ENCODE results near the gene MTERF4. TPM values are rescaled to one million over a fixed set of nuclear protein-coding genes. Genes with fewer than 3 reads are reported as not detected.

MTERF4 gene
- total RNA-seq (105 TPM), polyA plus RNA-seq (10 to 100 TPM; 50.0 to 75.7 (median 62.2) TPM)

DNA sequence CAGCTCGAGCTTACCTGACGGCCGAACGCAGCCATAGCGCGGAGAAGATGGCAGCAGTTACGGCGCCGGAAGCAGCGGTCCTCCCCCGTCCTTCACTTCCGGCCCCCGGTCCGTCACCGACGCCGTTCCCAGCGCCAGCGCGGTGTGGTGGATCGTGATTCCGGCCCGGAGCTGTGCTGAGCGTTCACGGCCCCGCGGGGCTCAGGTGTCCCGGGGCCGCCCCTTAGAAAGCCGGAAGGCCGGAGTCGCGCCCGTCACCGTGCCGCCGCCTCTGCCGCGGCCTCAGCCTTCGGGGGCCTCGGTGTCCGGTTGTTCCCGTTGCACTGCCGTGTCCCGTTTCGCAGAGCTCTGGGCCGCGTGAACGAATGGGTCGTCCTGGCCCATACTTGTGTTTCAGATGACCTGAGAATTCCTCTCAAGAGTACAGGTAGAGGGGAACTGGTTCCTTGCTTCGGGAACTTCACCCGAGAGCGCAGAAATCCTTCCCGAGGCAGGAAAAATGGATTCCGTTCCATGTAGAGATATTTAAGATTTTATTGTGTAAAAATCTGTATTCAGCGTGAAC lies at the start of gene MTERF4:
Gene MTERF4 (minus strand): TSS at position 49 of the 565 bp plus-strand sequence. CDS start 14 bp downstream, at position 35.
- peaks cover 4% of the 10 kb centered on the region for H3K27me3 Mint-ChIP-seq
- ATAC-seq (ENCODE audit: low read depth in 2 of 2) (peak; percentile 97 to 98), DNase-seq (peak; percentile 84 to 94 (median 87))
- peak within 1 kb of the TSS; percentile 97 to 99 (median 98) for H3K27ac Mint-ChIP-seq
- no peaks in the 10 kb centered on the region for H3K27me3 ChIP-seq (ENCODE audit: control insufficient read depth, insufficient read depth, low read length)
- peaks cover 71% of the 10 kb centered on the region for H3K4me1 ChIP-seq (ENCODE audit: control insufficient read depth, insufficient read depth, low read length, poor library complexity, severe bottlenecking)
- H3K36me3 Mint-ChIP-seq = peaks cover 21% of the 10 kb centered on the region
- peaks cover 28 to 76% (median 51%) of the 10 kb centered on the region in 4 donors for H3K4me1 Mint-ChIP-seq
- H3K36me3 ChIP-seq (ENCODE audit: control insufficient read depth, insufficient read depth, low read length) = peaks cover 30% of the 10 kb centered on the region
- H3K4me3 ChIP-seq (ENCODE audit: low read depth, low read length) = peak within 1 kb of the TSS; percentile 97
- no peaks in the 10 kb centered on the region for H3K9me3 ChIP-seq (ENCODE audit: control insufficient read depth in 2 of 2, low read length in 2 of 2)
- H3K4me3 Mint-ChIP-seq = peak within 1 kb of the TSS; percentile 96 to 98 (median 98)
- H3K27ac ChIP-seq (ENCODE audit: insufficient read depth, low read length, poor library complexity, severe bottlenecking) = peak within 1 kb of the TSS; percentile 93
- H3K9me3 Mint-ChIP-seq = no peaks in the 10 kb centered on the region

- Mint-ChIP-seq H3K36me3 (peaks cover 6% of the 10 kb centered on the region), H3K4me3 (peak overlapping the region; percentile 95 to 100 (median 98)), H3K4me1 (peaks cover 14 to 56% (median 44%) of the 10 kb centered on the region in 4 donors), H3K27ac (peak overlapping the region; percentile 93 to 98 (median 95)), H3K9me3 (no peaks in the 10 kb centered on the region), H3K27me3 (peaks cover 6% of the 10 kb centered on the region)
- peaks cover 24% of the 10 kb centered on the region for H3K4me1 ChIP-seq (ENCODE audit: control insufficient read depth, insufficient read depth, low read length, poor library complexity, severe bottlenecking)
- H3K9me3 ChIP-seq (ENCODE audit: control insufficient read depth in 2 of 2, low read length in 2 of 2) = no peaks in the 10 kb centered on the region
- H3K27me3 ChIP-seq (ENCODE audit: control insufficient read depth, insufficient read depth, low read length) = no peaks in the 10 kb centered on the region
- peak overlapping the region; percentile 88 for H3K4me3 ChIP-seq (ENCODE audit: low read depth, low read length)
- peak overlapping the region; percentile 72 for H3K27ac ChIP-seq (ENCODE audit: insufficient read depth, low read length, poor library complexity, severe bottlenecking)
- peaks cover 12% of the 10 kb centered on the region for H3K36me3 ChIP-seq (ENCODE audit: control insufficient read depth, insufficient read depth, low read length)
- ATAC-seq (ENCODE audit: low read depth in 2 of 2) = no peak
- no peak for DNase-seq
These were observed 48.8 kb upstream of the MTERF4 start for GRCh38 chr2:241150660-241151530.

GRCh38 chr2:241149925-241150659 lies 48.0 kb upstream of the MTERF4 start, which contains the start of gene PPP1R7:
TSS of gene PPP1R7 (plus strand) at chr2:241150467. CDS start at chr2:241150496, 29 bp downstream.
- Mint-ChIP-seq H3K27me3 (peaks cover 6% of the 10 kb centered on the region), H3K4me3 (peak within 1 kb of the TSS; percentile 95 to 100 (median 98))
- H3K9me3 ChIP-seq (ENCODE audit: control insufficient read depth in 2 of 2, low read length in 2 of 2) = no peaks in the 10 kb centered on the region

DNA sequence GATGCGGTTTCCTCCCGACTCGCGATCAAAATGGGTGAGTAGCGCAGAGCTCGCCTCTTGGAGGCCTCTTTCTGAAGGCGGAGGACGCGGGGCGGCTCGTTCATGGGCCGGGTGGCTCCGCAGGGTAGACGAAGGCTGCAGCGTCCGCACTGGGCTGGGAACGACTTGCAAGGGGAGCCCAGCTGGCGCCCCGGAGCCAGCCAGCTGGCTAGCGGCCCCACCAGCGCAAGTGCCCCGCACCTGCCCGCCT lies 47.5 kb upstream of the MTERF4 start:
- Histone ChIP-seq H3K4me1 (ENCODE audit: control insufficient read depth, insufficient read depth, low read length, poor library complexity, severe bottlenecking) (peaks cover 24% of the 10 kb centered on the region), H3K27ac (ENCODE audit: insufficient read depth, low read length, poor library complexity, severe bottlenecking) (peak overlapping the region; percentile 75), H3K4me3 (ENCODE audit: low read depth, low read length) (peak overlapping the region; percentile 87), H3K36me3 (ENCODE audit: control insufficient read depth, insufficient read depth, low read length) (peaks cover 6% of the 10 kb centered on the region), H3K9me3 (ENCODE audit: control insufficient read depth in 2 of 2, low read length in 2 of 2) (no peaks in the 10 kb centered on the region), H3K27me3 (ENCODE audit: control insufficient read depth, insufficient read depth, low read length) (no peaks in the 10 kb centered on the region)
- H3K9me3 Mint-ChIP-seq = no peaks in the 10 kb centered on the region
- peak overlapping the region; percentile 90 to 93 (median 91) for H3K27ac Mint-ChIP-seq
- peak overlapping the region; percentile 95 to 100 (median 98) for H3K4me3 Mint-ChIP-seq
- H3K27me3 Mint-ChIP-seq = peaks cover 6% of the 10 kb centered on the region
- DNase-seq (no peak), ATAC-seq (ENCODE audit: low read depth in 2 of 2) (no peak)
- H3K4me1 Mint-ChIP-seq = peaks cover 14 to 53% (median 43%) of the 10 kb centered on the region in 4 donors
- peaks cover 6% of the 10 kb centered on the region for H3K36me3 Mint-ChIP-seq

More at GRCh38 chr2:241149925-241150659, 48.0 kb upstream of the MTERF4 start, which contains the start of gene PPP1R7:
- H3K36me3 Mint-ChIP-seq = peaks cover 6% of the 10 kb centered on the region
- H3K9me3 Mint-ChIP-seq = no peaks in the 10 kb centered on the region
- Histone ChIP-seq H3K27ac (ENCODE audit: insufficient read depth, low read length, poor library complexity, severe bottlenecking) (peak within 1 kb of the TSS; percentile 75), H3K36me3 (ENCODE audit: control insufficient read depth, insufficient read depth, low read length) (peaks cover 8% of the 10 kb centered on the region), H3K4me1 (ENCODE audit: control insufficient read depth, insufficient read depth, low read length, poor library complexity, severe bottlenecking) (peaks cover 24% of the 10 kb centered on the region), H3K27me3 (ENCODE audit: control insufficient read depth, insufficient read depth, low read length) (no peaks in the 10 kb centered on the region), H3K4me3 (ENCODE audit: low read depth, low read length) (peak within 1 kb of the TSS; percentile 88)
- ATAC-seq (ENCODE audit: low read depth in 2 of 2) (peak; percentile 82 to 84), DNase-seq (peak; percentile 95 to 97 (median 96))
- H3K4me1 Mint-ChIP-seq = peaks cover 14 to 56% (median 44%) of the 10 kb centered on the region in 4 donors
- peak within 1 kb of the TSS; percentile 93 to 98 (median 95) for H3K27ac Mint-ChIP-seq

DNA sequence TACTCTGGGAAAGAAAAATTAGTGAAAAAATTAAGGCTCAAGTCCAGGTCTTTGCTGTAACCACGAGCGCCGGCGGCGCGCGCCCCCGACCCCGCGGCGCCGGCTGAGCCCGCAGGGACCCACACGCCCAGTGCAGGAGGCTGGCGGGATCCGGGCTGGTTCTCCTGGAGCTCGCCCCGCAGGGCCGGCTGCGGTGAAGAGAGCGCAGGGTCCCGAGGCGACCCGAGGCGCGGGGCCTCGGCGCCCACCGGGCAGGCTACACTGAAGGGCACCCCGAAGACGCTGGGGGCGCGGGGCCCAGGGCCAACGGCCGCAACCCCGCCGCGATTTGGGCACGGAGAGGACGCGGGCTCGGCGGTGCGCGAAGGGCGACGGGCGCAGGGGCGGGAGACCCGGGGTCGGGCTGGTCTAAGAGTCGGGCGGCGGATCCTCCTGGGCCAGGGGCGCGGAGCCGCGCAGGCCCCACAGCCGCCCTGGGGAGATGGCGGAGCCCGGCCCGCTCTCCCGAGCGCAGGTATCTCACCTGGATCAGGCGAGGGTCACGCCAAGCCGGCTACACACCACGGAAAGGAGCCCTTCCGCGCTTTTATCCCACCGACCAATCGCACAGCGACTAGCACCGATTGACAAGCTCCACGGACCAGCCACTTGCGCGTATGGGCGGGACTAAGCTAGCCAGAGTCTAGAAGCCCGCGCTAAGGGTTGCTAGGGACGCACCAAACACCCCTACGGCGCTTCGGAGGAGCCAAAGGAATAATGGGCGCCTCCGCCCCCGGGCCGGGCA lies 47.0 kb upstream of the MTERF4 start, which contains the start of gene PASK:
Gene PASK (minus strand): TSS at position 582 of the 784 bp plus-strand sequence. CDS start 6,440 bp downstream, outside the sequence.
- peak within 1 kb of the TSS; percentile 75 for H3K27ac ChIP-seq (ENCODE audit: insufficient read depth, low read length, poor library complexity, severe bottlenecking)
- Mint-ChIP-seq H3K27ac (peak within 1 kb of the TSS; percentile 93 to 98 (median 95)), H3K36me3 (peaks cover 7% of the 10 kb centered on the region), H3K4me3 (peak within 1 kb of the TSS; percentile 95 to 100 (median 98)), H3K27me3 (peaks cover 6% of the 10 kb centered on the region), H3K4me1 (peaks cover 14 to 53% (median 44%) of the 10 kb centered on the region in 4 donors), H3K9me3 (no peaks in the 10 kb centered on the region)
- peaks cover 24% of the 10 kb centered on the region for H3K4me1 ChIP-seq (ENCODE audit: control insufficient read depth, insufficient read depth, low read length, poor library complexity, severe bottlenecking)
- DNase-seq (peak; percentile 92 to 97 (median 93)), ATAC-seq (ENCODE audit: low read depth in 2 of 2) (peak; percentile 78 to 82)
- H3K9me3 ChIP-seq (ENCODE audit: control insufficient read depth in 2 of 2, low read length in 2 of 2) = no peaks in the 10 kb centered on the region
- H3K4me3 ChIP-seq (ENCODE audit: low read depth, low read length) = peak within 1 kb of the TSS; percentile 87
- H3K36me3 ChIP-seq (ENCODE audit: control insufficient read depth, insufficient read depth, low read length) = peaks cover 4% of the 10 kb centered on the region
- H3K27me3 ChIP-seq (ENCODE audit: control insufficient read depth, insufficient read depth, low read length) = no peaks in the 10 kb centered on the region

- Histone ChIP-seq H3K36me3 (ENCODE audit: control insufficient read depth, insufficient read depth, low read length) (no peaks in the 10 kb centered on the region), H3K4me1 (ENCODE audit: control insufficient read depth, insufficient read depth, low read length, poor library complexity, severe bottlenecking) (peaks cover 24% of the 10 kb centered on the region), H3K9me3 (ENCODE audit: control insufficient read depth in 2 of 2, low read length in 2 of 2) (no peaks in the 10 kb centered on the region), H3K4me3 (ENCODE audit: low read depth, low read length) (peak overlapping the region; percentile 55), H3K27ac (ENCODE audit: insufficient read depth, low read length, poor library complexity, severe bottlenecking) (no peak overlapping the region), H3K27me3 (ENCODE audit: control insufficient read depth, insufficient read depth, low read length) (no peaks in the 10 kb centered on the region)
- no peaks in the 10 kb centered on the region for H3K9me3 Mint-ChIP-seq
- H3K36me3 Mint-ChIP-seq = peaks cover 5% of the 10 kb centered on the region
- H3K4me3 Mint-ChIP-seq = peak overlapping the region; percentile 86 to 99 (median 92)
- peaks cover 6% of the 10 kb centered on the region for H3K27me3 Mint-ChIP-seq
- H3K4me1 Mint-ChIP-seq = peaks cover 14 to 49% (median 41%) of the 10 kb centered on the region in 4 donors
- no peak for DNase-seq
- H3K27ac Mint-ChIP-seq = peak overlapping the region in 1 of 3 donors; percentile 89
- ATAC-seq (ENCODE audit: low read depth in 2 of 2) = no peak
These were observed 46.2 kb upstream of the MTERF4 start for GRCh38 chr2:241148239-241148638.
